IgD-negative memory B cell (primary cell): Measurements from ENCODE around the gene PHACTR1. TPM values are rescaled to one million over a fixed set of nuclear protein-coding genes. Genes with fewer than 3 reads are reported as not detected.
A peak's percentile ranks its signal among the peaks of the same experiment; 100 is the strongest.
"Not testable (repeated sequence)": the region's sequence is repeated elsewhere in the genome, so short reads cannot be mapped to it uniquely, and the experiment has no call there.

Source experiments
- H3K27ac Mint-ChIP-seq, 3 donors: one replicate each; pipeline ENCODE4 v1.8.0; 2020 to 2022; ENCODE audit warnings: mild to moderate bottlenecking in 3 of 3, mixed read lengths in 3 of 3, moderate library complexity in 1 of 3
- H3K27me3 Mint-ChIP-seq: one replicate; pipeline ENCODE4 v1.8.0; 2021; ENCODE audit warnings: mixed read lengths
- H3K36me3 Mint-ChIP-seq: one replicate; pipeline ENCODE4 v1.8.0; 2020; ENCODE audit warnings: mild to moderate bottlenecking, mixed read lengths
- H3K4me1 Mint-ChIP-seq, 3 donors: one replicate each; pipeline ENCODE4 v1.8.0; 2020 to 2022; ENCODE audit warnings: mixed read lengths in 3 of 3, mild to moderate bottlenecking in 1 of 3
- H3K4me3 Mint-ChIP-seq, 4 donors: one replicate each; pipeline ENCODE4 v1.8.0; 2020 to 2022; ENCODE audit warnings: mild to moderate bottlenecking in 4 of 4, mixed read lengths in 4 of 4, moderate library complexity in 3 of 4
- H3K9me3 Mint-ChIP-seq, 3 donors: one replicate each; pipeline ENCODE4 v1.8.0; 2020 to 2021; ENCODE audit warnings: mixed read lengths in 3 of 3, mild to moderate bottlenecking in 1 of 3
- polyA plus RNA-seq: library from polyadenylated mRNA; unstranded; fragments of 300-500 nt; fragmentation: Illumina TruSeq; gene quantifications from one replicate; pipeline ENCODE4 v1.2.3, GENCODE V29; 2021

Gene PHACTR1
- polyA plus RNA-seq, 1 donor from 2014 or later, result 12.8 TPM

GRCh38 chr6:12944528-12944927, 228.0 kb downstream of the PHACTR1 start:
- H3K9me3 Mint-ChIP-seq, H3K4me1 Mint-ChIP-seq, H3K36me3 Mint-ChIP-seq, H3K27ac Mint-ChIP-seq: not testable (repeated sequence)
- peak overlapping the region in 1 of 4 donors; percentile 47 for H3K4me3 Mint-ChIP-seq
- H3K27me3 Mint-ChIP-seq, result peaks cover 11% of the 10 kb centered on the region

GRCh38 chr6:12947151-12947871, 230.7 kb downstream of the PHACTR1 start:
- Mint-ChIP-seq H3K4me3 (no peak overlapping the region), H3K36me3 (no peaks in the 10 kb centered on the region), H3K27me3 (peaks cover 8% of the 10 kb centered on the region), H3K4me1 (peaks cover 0 to 5% (median 5%) of the 10 kb centered on the region in 3 donors), H3K9me3 (peaks cover 2 to 4% (median 3%) of the 10 kb centered on the region in 3 donors), H3K27ac (no peak overlapping the region)

GRCh38 chr6:12947967-12948366, 231.4 kb downstream of the PHACTR1 start:
- peaks cover 0 to 5% (median 5%) of the 10 kb centered on the region in 3 donors for H3K4me1 Mint-ChIP-seq
- H3K4me3 Mint-ChIP-seq, result no peak overlapping the region
- peaks cover 2 to 4% (median 3%) of the 10 kb centered on the region in 3 donors for H3K9me3 Mint-ChIP-seq

GRCh38 chr6:12950976-12951375, 234.4 kb downstream of the PHACTR1 start:
- Mint-ChIP-seq H3K9me3 (peaks cover 0 to 4% (median 2%) of the 10 kb centered on the region in 3 donors), H3K27ac (no peak overlapping the region), H3K4me3 (no peak overlapping the region), H3K36me3 (no peaks in the 10 kb centered on the region), H3K4me1 (peaks cover 0 to 2% (median 0%) of the 10 kb centered on the region in 3 donors), H3K27me3 (peaks cover 12% of the 10 kb centered on the region)

More at GRCh38 chr6:12947967-12948366, 231.4 kb downstream of the PHACTR1 start:
- H3K27ac Mint-ChIP-seq, result no peak overlapping the region
- H3K36me3 Mint-ChIP-seq, result no peaks in the 10 kb centered on the region
- H3K27me3 Mint-ChIP-seq, result peaks cover 11% of the 10 kb centered on the region

- H3K4me1 Mint-ChIP-seq, result peaks cover 0 to 3% (median 0%) of the 10 kb centered on the region in 3 donors
- no peak overlapping the region for H3K4me3 Mint-ChIP-seq
- H3K27me3 Mint-ChIP-seq, result peaks cover 16% of the 10 kb centered on the region
- H3K36me3 Mint-ChIP-seq, result no peaks in the 10 kb centered on the region
- H3K27ac Mint-ChIP-seq, result no peak overlapping the region
- peaks cover 0 to 4% (median 2%) of the 10 kb centered on the region in 3 donors for H3K9me3 Mint-ChIP-seq
These were observed 234.8 kb downstream of the PHACTR1 start for GRCh38 chr6:12951415-12951814.

GRCh38 chr6:12952318-12952717, 235.8 kb downstream of the PHACTR1 start:
- H3K27ac Mint-ChIP-seq, result no peak overlapping the region

GRCh38 chr6:12955956-12956355, 239.4 kb downstream of the PHACTR1 start:
- H3K4me3 Mint-ChIP-seq, result peak overlapping the region; percentile 30 to 96 (median 78)
- H3K9me3 Mint-ChIP-seq, result no peaks in the 10 kb centered on the region
- H3K27ac Mint-ChIP-seq, result no peak overlapping the region
- H3K4me1 Mint-ChIP-seq, result peaks cover 6 to 16% (median 13%) of the 10 kb centered on the region in 3 donors
- no peaks in the 10 kb centered on the region for H3K36me3 Mint-ChIP-seq
- peaks cover 30% of the 10 kb centered on the region for H3K27me3 Mint-ChIP-seq

More at GRCh38 chr6:12952318-12952717, 235.8 kb downstream of the PHACTR1 start:
- peaks cover 0 to 5% (median 0%) of the 10 kb centered on the region in 3 donors for H3K4me1 Mint-ChIP-seq
- no peaks in the 10 kb centered on the region for H3K36me3 Mint-ChIP-seq
- peaks cover 0 to 4% (median 0%) of the 10 kb centered on the region in 3 donors for H3K9me3 Mint-ChIP-seq
- peaks cover 18% of the 10 kb centered on the region for H3K27me3 Mint-ChIP-seq
- no peak overlapping the region for H3K4me3 Mint-ChIP-seq

- H3K4me1 Mint-ChIP-seq, result peaks cover 6 to 16% (median 13%) of the 10 kb centered on the region in 3 donors
- no peak overlapping the region for H3K27ac Mint-ChIP-seq
- peak overlapping the region; percentile 77 to 96 (median 89) for H3K4me3 Mint-ChIP-seq
- peaks cover 29% of the 10 kb centered on the region for H3K27me3 Mint-ChIP-seq
- H3K36me3 Mint-ChIP-seq, result no peaks in the 10 kb centered on the region
- no peaks in the 10 kb centered on the region for H3K9me3 Mint-ChIP-seq
These were observed 240.4 kb downstream of the PHACTR1 start for GRCh38 chr6:12956991-12957320.

GRCh38 chr6:12957321-12958051, 240.9 kb downstream of the PHACTR1 start:
- peak overlapping the region in 1 of 3 donors; percentile 75 for H3K27ac Mint-ChIP-seq
- peaks cover 6 to 16% (median 13%) of the 10 kb centered on the region in 3 donors for H3K4me1 Mint-ChIP-seq
- H3K4me3 Mint-ChIP-seq, result peak overlapping the region; percentile 77 to 96 (median 89)
- H3K9me3 Mint-ChIP-seq, result no peaks in the 10 kb centered on the region
- peaks cover 27% of the 10 kb centered on the region for H3K27me3 Mint-ChIP-seq
- H3K36me3 Mint-ChIP-seq, result no peaks in the 10 kb centered on the region

- Mint-ChIP-seq H3K27ac (no peak overlapping the region), H3K4me1 (peaks cover 10 to 21% (median 19%) of the 10 kb centered on the region in 3 donors), H3K36me3 (no peaks in the 10 kb centered on the region), H3K27me3 (peaks cover 27% of the 10 kb centered on the region), H3K9me3 (no peaks in the 10 kb centered on the region), H3K4me3 (peak overlapping the region; percentile 69 to 96 (median 81))
These were observed 241.6 kb downstream of the PHACTR1 start for GRCh38 chr6:12958052-12958706.

- Mint-ChIP-seq H3K27me3 (peaks cover 31% of the 10 kb centered on the region), H3K9me3 (no peaks in the 10 kb centered on the region), H3K4me1 (peaks cover 11 to 24% (median 19%) of the 10 kb centered on the region in 3 donors), H3K4me3 (no peak overlapping the region), H3K36me3 (no peaks in the 10 kb centered on the region), H3K27ac (no peak overlapping the region)
These were observed 245.2 kb downstream of the PHACTR1 start for GRCh38 chr6:12961761-12962160.

- H3K4me3 Mint-ChIP-seq, result peak overlapping the region in 1 of 4 donors; percentile 43
- no peaks in the 10 kb centered on the region for H3K9me3 Mint-ChIP-seq
These were observed 246.0 kb downstream of the PHACTR1 start for GRCh38 chr6:12962529-12962928.

GRCh38 chr6:12962987-12963386, 246.4 kb downstream of the PHACTR1 start:
- no peaks in the 10 kb centered on the region for H3K36me3 Mint-ChIP-seq
- no peak overlapping the region for H3K27ac Mint-ChIP-seq
- H3K9me3 Mint-ChIP-seq, result no peaks in the 10 kb centered on the region
- H3K4me1 Mint-ChIP-seq, result peaks cover 6 to 18% (median 15%) of the 10 kb centered on the region in 3 donors
- H3K4me3 Mint-ChIP-seq, result peak overlapping the region in 1 of 4 donors; percentile 43
- peaks cover 27% of the 10 kb centered on the region for H3K27me3 Mint-ChIP-seq

More at GRCh38 chr6:12962529-12962928, 246.0 kb downstream of the PHACTR1 start:
- Mint-ChIP-seq H3K27me3 (peaks cover 28% of the 10 kb centered on the region), H3K36me3 (no peaks in the 10 kb centered on the region), H3K27ac (no peak overlapping the region), H3K4me1 (peaks cover 9 to 23% (median 19%) of the 10 kb centered on the region in 3 donors)

- H3K36me3 Mint-ChIP-seq, result no peaks in the 10 kb centered on the region
- peaks cover 5 to 14% (median 11%) of the 10 kb centered on the region in 3 donors for H3K4me1 Mint-ChIP-seq
- no peak overlapping the region for H3K4me3 Mint-ChIP-seq
- no peak overlapping the region for H3K27ac Mint-ChIP-seq
- peaks cover 27% of the 10 kb centered on the region for H3K27me3 Mint-ChIP-seq
- peaks cover 0 to 2% (median 0%) of the 10 kb centered on the region in 3 donors for H3K9me3 Mint-ChIP-seq
These were observed 247.0 kb downstream of the PHACTR1 start for GRCh38 chr6:12963567-12963966.

GRCh38 chr6:12967686-12968085, 251.1 kb downstream of the PHACTR1 start:
- no peaks in the 10 kb centered on the region for H3K36me3 Mint-ChIP-seq
- peaks cover 28% of the 10 kb centered on the region for H3K27me3 Mint-ChIP-seq
- no peak overlapping the region for H3K27ac Mint-ChIP-seq
- peaks cover 5 to 9% (median 8%) of the 10 kb centered on the region in 3 donors for H3K4me1 Mint-ChIP-seq
- peaks cover 0 to 2% (median 0%) of the 10 kb centered on the region in 3 donors for H3K9me3 Mint-ChIP-seq
- no peak overlapping the region for H3K4me3 Mint-ChIP-seq
